Activated CD4-positive, alpha-beta T cell treated with anti-CD3 and anti-CD28 coated beads, Interleukin-2, Interleukin-4, amounts not matched to agents 100 ng/mL and 50 ng/mL, durations not matched to agents 16 hours and 8 hours (primary cell): Measurements from ENCODE around the gene HLF.

Experiments used
- DNase-seq: peaks from one replicate; pipeline ENCODE4 v3.0.0-alpha.2; 2020; ENCODE audit warnings: low spot score

The HLF gene

DNA sequence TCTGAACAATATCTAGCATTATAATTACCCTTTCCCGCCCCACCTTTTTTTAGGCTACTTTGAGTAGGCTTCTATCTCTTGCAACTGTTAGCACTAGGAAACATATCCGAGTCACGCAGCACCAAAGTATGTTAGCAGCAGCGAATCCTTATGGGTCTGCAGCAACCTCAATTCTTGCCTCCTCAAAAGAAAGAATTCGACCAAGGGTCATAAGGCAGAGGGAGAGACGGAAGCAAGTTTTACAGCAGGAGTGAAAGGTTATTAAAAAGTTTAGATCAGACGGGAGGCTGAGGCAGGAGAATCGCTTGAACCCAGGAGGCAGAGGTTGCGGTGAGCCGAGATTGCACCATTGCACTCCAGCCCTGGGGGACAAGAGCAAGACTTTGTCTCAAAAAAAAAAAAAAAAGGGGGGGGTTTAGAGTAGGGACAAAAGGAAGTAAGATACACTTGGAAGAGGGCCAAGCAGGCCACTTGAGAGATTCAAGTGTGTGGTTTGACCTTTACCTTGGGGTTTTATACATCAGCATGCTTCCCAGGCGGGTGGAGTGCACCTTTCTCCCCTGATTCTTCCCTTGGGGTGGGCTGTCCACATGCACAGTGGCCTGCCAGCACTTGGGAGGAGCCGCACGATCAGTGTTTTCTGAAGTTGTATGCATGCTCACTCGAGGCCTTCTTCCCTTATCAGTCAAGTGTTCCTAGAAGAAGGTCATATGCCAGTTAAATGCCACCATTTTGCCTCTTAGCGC, 67.7 kb downstream of the HLF start:
- DNase-seq: no peak

GRCh38 chr17:55334285-55334684, 69.5 kb downstream of the HLF start:
- DNase-seq: no peak

- no peak for DNase-seq
Observed at GRCh38 chr17:55334881-55335540, 70.3 kb downstream of the HLF start.

GRCh38 chr17:55335625-55336024, 70.9 kb downstream of the HLF start:
- no peak for DNase-seq

DNA sequence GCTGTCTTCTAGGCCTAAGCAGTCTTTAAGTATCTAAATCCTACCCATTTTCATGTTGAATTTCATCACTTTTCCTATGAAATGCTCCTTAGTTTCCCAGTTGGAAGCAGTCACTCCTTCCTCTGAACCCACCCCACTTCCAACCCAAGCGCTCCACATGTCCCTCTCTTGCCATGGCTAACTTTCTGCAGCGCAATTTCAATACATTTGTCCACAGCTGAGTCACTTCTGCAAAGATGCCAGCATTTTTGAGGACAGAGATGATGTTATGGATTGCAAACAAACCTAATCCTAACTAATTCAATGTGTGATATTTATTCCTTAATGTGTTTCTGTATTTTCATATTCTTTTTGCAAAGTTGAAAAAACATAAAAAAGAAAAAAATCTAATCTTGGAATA, 71.7 kb downstream of the HLF start:
- no peak for DNase-seq

GRCh38 chr17:55340176-55340575, 75.4 kb downstream of the HLF start:
- DNase-seq: no peak

- no peak for DNase-seq
Observed at GRCh38 chr17:55340686-55341085, 75.9 kb downstream of the HLF start.

DNA sequence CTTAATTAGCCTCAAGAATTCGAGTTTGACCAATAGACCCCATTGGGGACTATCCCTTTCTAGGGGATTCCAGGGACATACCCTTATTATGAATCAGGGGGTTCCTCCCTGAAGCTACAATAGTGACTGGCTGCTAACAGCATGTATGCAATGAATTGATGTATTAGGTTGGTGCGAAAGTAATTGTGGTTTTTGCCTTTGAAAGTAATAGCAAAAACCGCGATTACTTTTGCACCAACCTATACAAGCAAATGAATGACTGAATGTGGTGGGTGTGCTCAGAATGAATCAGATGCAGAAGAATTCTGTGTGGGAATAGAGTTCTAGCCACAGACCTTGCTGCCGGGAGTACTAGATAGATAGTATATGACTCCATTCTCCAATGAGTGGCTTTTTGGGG, 76.7 kb downstream of the HLF start:
- DNase-seq: peak; percentile 58

DNA sequence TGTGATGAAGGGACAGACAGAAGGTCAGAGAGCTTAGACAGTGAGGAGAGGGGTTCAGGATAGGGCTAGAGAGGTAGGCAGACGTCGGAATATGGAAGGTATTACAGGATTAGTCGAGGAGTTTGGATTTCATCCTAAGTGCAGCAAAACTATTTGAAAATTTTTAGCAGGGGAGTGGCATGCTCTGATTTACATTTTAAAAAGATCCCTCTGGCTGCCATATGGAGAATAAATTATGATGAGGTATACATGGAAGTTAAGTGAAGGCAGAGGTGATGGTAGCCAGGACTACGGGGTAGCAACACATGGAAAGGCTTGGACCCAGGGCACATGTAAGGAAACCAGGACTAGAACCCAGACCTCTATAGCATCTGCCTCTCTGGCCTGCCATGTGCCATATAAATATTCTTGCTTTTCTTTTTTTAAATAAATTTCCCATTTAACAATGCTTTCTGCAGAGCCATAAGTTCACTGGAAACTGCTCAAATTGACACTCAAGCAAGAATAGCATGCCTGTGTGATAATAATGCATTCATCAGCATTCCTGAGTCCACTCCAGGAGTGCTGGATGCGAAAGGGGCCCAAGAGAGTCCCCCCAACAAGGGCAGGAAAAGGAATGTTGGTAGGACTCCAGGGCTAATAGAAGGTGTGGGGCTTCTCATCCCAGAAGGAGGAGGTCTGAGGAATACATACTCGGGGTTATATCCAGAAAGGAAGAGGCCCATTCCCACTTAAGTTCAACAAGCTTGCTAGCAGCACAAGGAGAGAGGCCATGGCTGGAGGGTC, 78.2 kb downstream of the HLF start:
- DNase-seq: no peak

DNA sequence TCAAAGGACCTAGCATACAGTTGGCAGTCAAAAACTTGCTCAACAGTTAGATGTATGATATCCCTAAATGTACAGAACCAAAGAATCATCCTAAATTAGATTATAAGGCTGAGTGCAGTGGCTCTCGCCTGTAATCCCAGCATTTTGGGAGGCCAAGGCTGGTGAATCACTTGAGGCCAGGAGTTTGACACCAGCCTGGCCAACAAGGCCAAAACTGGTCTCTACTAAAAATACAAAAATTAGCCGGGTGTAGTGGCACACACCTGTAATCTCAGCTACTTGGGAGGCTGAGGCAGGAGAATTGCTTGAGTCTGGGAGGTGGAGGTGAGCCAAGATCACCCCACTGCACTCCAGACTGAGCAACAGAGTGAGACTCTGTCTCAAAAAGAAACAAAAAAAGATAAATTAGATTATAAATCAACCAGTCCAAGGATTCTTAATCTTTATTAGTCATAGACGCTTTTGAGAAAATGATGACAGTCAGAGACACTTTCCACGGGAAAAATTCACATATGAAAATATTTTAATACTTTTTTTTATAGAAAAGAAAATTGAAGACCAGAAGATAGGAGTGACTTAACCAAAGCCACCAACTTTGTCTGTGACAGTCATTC, 79.2 kb downstream of the HLF start:
- no peak for DNase-seq

- DNase-seq: peak; percentile 89
Observed at GRCh38 chr17:55344514-55344997, 79.8 kb downstream of the HLF start.

DNA sequence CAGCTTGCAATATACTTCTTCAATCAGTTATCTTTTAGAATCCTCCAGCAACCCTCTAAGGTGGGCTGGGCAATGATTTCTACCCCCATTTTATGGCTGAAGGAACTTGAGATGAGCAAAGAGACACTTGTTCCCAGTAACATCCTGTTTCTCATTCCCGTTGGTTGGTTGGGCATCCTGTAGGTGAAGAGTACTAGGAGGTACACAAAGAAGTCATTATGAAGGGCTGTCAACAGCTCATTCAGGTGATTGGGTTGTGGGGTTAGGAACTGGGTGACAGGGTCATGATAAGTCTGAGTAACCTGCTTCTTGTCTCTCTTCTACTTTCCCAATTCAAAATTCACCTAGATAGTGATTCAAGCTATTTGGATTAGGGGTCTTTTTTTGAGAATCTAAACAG, 80.4 kb downstream of the HLF start:
- DNase-seq: no peak

- DNase-seq: no peak
Observed at GRCh38 chr17:55346658-55347057, 81.9 kb downstream of the HLF start.

DNA sequence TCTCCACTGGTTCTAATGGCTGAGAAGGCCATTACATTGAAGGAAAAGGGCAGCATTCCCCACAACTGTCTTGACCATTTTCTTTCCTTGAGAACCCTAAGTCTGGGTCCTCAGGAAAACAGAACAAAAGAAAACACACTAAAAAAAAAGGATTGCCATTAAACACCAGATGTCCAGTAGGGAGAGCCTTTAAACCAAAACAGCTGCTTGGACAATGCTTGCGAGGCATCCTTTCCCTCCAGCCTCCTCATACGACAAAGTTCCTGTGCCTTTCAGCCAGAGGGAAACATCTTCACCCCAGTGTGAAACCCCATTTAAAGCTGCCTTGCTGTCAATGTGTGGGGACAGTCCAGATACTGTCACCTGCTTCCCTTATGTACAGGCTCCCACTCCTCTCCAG, 82.6 kb downstream of the HLF start:
- no peak for DNase-seq

DNA sequence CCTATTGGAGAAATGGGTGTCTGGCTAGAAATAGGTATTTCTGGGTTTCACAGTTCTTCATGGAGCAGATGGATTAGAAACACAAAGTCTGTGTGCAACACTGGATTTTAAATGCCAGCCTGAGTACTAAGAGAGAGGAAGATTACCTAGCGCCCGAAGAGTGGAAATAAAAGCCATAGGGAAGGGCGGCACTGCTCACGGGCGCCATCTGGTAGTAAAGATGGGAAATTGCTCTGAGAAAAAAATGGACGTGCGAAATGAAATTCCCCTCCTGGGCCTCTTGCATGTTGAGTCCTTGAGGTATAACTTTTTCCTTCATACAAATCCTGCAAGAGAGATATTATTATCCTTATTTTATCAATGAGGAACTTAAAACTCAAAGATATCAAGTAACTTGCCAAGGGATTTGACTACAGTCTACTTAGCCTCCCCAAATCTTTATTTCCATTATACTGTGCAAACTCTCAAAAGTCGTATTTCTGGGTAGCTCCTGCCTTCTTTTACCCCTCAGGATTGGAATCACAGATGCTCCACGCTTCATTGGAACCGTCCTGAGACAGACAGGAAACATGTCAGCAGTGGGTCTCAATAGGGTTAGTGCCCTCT, 84.1 kb downstream of the HLF start:
- peak; percentile 48 for DNase-seq

- DNase-seq: no peak
Observed at GRCh38 chr17:55350825-55351205, 86.1 kb downstream of the HLF start.

GRCh38 chr17:55351226-55351625, 86.5 kb downstream of the HLF start:
- DNase-seq: no peak

DNA sequence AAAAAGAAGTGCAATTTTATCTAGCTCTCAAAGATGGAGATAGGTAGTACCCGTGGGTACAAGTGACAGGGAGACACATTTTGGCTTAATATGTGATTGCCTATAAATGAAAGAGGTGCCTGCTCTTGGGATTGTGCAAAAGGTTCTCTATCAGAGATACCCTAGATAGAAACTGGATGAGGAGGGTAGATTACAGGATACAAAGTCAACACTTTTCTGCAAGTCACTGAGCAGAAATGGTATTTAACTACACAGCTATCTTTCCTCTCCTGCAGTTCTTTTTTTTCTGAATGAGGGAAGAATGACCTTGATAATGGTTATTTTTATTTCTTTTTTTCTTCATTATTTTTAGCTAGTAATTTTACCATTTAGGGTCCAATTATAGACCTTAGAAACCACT, 89.2 kb downstream of the HLF start:
- no peak for DNase-seq

GRCh38 chr17:55354941-55355340, 90.2 kb downstream of the HLF start:
- no peak for DNase-seq

- peak; percentile 76 for DNase-seq
Observed at GRCh38 chr17:55356434-55357328, 91.9 kb downstream of the HLF start.

DNA sequence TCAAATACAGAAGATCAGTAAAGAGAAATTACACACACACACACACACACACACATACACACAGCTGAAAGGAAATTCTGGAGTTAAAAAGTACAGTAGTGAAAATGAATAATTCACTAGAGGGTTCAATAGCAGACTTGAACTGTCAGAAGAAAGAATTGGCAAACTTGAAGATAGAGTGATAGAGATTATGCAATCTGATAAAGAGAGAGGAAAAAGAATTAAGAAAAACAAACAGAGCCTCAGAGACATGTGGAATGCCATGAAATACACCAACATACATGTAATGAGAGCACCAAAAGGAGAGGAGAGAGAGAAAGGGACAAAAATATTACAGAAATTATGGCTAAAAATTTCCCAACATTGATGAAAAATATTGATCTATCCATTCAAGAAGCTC, 96.2 kb downstream of the HLF start:
- DNase-seq: no peak
